ENCODE results near the gene MIB2. TPM values are rescaled to one million over a fixed set of nuclear protein-coding genes. Genes with fewer than 3 reads are reported as not detected.
"Not testable (repeated sequence)": the region's sequence is repeated elsewhere in the genome, so short reads cannot be mapped to it uniquely, and the experiment has no call there.

The MIB2 gene
- polyA plus RNA-seq, 3 donors = 46.2 to 72.1 (median 56.6) TPM

GRCh38 chr1:1626207-1627141, 11.2 kb downstream of the MIB2 start:
- no peak for DNase-seq

GRCh38 chr1:1627261-1627828, 12.0 kb downstream of the MIB2 start:
- DNase-seq = no peak

GRCh38 chr1:1627829-1628753, 12.8 kb downstream of the MIB2 start:
- no peak for DNase-seq

- DNase-seq = no peak
These were observed 13.6 kb downstream of the MIB2 start for GRCh38 chr1:1628754-1629429.

DNA sequence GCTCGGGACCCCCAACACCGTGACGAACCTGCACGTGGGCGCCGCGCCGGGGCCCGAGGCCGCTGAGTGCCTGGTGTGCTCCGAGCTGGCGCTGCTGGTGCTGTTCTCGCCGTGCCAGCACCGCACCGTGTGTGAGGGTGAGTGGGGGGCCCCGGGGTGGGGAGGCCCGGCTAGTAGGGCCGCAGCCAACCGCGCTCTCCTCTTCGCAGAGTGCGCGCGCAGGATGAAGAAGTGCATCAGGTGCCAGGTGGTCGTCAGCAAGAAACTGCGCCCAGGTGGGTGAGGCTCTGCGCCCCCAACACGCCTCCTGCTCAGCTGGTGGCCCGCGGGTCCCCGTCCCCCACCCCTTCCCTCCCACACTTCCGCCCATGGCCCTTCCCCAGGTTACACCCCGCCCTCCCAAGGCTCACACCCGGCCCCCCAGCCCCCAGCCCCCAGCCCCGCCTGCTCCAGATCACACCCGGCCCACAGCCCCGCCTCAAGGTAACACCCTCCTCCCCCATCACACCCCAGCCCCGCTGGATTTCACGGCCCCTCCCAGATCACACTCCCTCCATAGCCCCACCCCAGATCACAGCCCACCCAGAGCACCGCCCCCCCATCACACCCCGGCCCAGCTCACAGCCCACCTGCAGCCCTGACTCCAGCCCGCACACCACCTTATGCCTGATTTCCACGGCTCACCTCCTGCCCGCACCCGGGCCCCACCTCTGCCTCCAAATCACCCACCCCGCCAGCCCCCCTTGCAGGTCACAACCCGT, 14.3 kb downstream of the MIB2 start:
- DNase-seq = no peak

- DNase-seq = peak; percentile 89
These were observed 15.1 kb downstream of the MIB2 start for GRCh38 chr1:1630191-1630964.

DNA sequence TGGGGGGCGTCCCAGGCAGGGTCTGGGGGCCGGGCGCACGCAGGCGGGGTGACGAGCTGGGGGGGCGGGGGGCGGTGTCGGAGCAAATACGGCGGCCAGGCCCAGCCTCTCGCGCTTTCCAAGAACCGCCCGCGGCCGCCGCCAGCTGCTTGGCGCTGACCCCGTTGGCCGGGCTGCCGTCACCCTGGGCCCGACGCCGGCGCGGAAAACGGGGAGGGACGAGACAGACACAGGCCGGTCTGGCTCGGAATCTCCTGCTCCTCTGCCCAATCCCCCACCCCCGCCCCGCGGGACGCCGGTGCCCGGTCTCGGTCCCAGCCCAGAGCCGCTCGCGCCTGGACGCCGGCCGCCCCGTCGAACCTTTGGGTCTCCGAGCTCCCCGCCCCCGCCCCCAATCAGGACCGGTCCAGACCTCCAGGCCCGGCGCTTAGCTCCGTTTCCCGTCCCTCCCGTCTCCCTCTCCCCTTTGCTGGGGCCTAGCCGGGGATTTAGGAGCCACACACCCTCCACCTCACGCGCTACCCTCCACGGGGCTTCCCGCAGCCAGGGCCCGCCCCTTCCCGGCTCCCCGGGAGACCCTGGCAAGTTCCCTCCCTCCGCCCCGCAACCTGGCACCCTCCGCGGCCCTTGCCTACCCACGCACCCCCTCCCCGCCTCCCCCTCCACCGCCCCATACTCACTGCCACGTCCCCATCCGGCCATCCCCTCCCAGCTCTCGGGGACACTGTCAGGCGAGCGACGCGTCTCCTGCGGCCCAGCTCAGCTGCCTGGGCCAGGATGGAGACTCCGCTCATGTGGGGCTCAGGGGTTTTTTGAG, 15.9 kb downstream of the MIB2 start:
- peak; percentile 54 for DNase-seq

DNA sequence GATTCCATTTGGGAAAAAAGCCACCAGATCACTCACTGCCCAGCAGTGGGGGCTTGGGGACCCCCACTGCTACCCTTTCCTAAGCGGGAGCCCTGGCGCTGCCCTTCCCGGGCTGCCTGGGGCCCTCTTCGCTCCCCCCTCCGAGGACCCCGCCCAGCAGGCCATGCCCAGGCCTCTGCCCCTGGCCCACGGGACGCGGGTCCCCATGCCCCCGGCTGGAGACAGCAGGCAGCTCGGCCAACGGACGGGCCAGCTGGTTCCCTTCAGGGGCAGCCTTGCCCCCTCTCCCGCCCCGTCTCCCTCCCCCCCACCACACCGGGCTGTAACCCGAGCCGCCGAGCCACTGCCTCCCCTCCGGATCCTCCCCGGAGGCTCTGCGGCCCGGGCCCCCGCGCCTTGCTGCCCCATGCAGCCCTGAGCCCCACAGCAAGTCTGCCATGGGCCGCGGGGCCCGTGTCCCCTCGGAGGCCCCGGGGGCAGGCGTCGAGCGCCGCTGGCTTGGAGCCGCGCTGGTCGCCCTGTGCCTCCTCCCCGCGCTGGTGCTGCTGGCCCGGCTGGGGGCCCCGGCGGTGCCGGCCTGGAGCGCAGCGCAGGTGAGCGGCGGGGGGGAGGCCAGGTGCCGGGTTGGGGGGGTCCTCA, 16.6 kb downstream of the MIB2 start, which contains the start of gene MMP23B:
Gene MMP23B (plus strand): TSS at position 392 of the 639 bp plus-strand sequence. CDS start 46 bp downstream, at position 438.
- DNase-seq = peak; percentile 75

GRCh38 chr1:1633409-1633808, 18.1 kb downstream of the MIB2 start:
- not testable (repeated sequence) for DNase-seq

GRCh38 chr1:1634613-1635012, 19.3 kb downstream of the MIB2 start:
- DNase-seq = not testable (repeated sequence)

- DNase-seq = not testable (repeated sequence)
These were observed 21.6 kb downstream of the MIB2 start for GRCh38 chr1:1636621-1637478.

DNA sequence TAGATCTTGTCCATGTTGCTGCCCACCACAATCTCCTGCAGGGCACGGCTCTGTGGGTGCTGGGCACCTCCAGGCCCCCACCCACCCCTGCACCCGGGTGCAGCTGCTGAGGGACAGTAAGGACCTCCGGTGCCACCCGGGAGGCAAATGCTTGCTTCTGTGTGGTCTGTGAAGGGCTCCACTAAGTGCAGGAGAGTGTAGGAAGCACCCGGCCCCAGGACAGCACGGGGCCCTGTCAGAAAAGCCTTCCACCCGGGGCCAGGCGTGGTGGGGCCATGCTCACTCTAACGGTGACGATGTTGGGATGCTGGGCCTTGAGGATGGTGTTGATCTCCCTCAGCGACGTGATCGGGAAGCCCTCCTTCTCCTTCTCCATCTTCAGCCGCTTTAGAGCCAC, 22.2 kb downstream of the MIB2 start:
- not testable (repeated sequence) for DNase-seq

DNA sequence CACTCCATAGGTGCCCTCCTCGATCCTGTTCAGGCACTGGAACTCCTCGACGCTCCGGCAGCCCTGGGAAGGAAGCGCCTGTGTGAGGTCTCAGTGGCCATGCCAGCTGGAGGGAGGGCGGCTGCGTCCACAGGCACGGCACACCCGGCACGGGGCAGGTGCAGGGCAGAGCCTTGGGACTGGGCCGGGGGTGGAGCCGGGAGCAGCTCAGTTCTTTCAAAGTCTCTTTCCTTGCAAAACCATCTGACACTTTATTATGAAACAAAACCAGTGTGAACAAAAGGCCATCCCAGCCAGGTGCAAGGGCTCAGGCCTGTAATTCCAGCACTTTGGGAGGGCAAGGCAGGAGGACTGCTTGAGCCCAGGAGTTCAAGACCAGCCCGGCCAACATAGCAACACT, 23.2 kb downstream of the MIB2 start:
- DNase-seq = not testable (repeated sequence)

GRCh38 chr1:1639368-1639767, 24.1 kb downstream of the MIB2 start:
- not testable (repeated sequence) for DNase-seq

DNA sequence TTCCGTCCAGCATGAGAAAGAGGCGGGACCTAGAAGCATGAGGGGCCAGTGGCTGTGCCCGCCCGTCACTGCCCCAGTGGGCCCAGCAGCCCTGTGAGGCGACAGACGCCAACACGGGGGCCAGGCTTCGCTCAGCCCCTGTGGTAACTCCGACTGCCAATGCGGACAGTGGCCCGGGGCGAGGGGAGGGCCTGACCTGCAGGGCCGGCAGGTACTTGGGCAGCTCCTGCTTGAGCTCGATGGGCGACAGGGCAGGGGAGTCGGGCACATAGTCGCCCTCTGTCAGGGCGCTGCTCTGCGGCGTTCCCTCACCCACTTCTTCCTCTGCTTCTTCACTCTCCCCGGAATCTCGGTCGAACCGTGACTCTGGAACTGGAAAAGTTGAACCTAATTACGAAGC, 24.8 kb downstream of the MIB2 start:
- not testable (repeated sequence) for DNase-seq

DNA sequence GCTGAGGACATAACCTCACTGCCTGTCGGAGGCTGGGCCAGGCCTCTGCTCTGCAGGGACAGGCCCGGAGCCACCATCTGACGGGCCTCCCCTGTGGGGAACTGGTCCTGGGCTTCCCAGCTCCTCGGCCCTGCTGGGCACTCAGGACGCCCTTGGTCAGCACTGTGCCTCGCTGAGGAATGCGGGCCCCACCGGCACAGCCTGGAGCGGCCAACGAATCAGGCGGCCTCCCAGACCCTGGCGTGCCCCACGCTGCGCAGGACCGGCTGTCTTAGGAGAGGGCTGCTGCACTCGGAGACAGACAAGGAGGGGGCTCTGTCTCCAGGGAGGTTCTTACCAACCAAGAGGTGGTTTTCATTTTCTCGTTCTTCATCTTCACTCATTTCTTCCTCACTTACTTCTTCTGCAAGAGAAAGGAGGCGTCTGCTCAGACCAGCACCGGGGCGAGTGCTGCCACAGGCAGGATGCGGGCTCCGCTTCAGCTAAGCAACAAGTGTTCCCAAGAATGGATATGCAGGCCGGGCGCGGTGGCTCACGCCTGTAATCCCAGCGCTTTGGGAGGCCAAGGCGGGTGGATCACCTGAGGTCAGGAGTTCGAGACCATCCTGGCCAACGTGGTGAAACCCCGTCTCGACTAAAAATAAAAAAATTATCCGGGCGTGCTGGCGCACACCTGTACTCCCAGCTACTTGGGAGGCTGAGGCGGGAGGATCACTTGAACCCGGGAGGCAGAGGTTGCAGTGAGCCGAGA, 25.6 kb downstream of the MIB2 start:
- DNase-seq = not testable (repeated sequence)

DNA sequence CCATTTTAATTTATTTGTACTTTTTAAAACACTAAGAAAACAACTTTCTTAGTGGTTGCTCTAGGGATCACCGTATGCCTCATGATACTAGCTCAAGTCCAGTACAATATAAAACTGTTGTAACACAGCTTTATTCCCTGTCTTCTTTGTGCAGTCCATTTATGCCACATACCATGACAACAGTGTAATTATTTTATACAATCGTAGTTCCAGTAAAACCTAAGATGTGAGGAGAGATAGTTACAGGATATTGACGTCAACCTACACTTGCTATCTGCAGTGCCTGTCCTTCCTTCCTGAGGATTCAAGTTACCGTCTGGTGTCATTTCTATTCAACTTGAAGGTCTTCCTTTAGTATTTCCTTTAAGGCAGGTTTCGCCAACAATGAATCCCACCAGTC, 31.0 kb downstream of the MIB2 start:
- not testable (repeated sequence) for DNase-seq

Data from renal pelvis (tissue), 4 donors.